ENCODE data around the gene PAX6.

PAX6 gene

DNA sequence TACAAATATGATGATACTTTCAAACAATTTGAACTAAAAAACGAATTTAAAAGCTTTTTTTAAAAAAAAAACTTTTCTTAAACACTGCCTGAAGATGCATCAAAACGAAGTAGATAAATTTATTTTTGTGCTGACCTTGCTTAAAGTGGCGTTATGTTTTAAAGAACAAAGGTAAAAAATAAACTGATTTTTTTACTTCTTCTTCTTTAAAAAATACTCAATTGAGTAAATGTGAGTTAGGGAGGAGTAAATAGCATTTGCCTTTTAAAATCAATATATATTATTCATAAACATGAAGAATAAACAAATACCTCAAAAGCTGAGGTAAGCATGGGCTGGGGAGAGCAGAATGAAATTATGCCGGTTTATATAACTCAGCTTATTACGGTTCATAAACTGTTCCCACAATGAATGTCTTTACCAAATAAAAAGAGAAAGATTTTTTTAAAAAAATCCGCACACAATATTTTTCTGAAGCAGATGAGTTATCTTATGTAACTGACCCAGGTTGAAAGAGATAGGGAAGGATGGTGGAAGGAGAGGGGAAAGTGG lies 9.0 kb downstream of the PAX6 start:
- no peak for DNase-seq (ENCODE audit: low spot score)
- TF ChIP-seq, protein P1, sequence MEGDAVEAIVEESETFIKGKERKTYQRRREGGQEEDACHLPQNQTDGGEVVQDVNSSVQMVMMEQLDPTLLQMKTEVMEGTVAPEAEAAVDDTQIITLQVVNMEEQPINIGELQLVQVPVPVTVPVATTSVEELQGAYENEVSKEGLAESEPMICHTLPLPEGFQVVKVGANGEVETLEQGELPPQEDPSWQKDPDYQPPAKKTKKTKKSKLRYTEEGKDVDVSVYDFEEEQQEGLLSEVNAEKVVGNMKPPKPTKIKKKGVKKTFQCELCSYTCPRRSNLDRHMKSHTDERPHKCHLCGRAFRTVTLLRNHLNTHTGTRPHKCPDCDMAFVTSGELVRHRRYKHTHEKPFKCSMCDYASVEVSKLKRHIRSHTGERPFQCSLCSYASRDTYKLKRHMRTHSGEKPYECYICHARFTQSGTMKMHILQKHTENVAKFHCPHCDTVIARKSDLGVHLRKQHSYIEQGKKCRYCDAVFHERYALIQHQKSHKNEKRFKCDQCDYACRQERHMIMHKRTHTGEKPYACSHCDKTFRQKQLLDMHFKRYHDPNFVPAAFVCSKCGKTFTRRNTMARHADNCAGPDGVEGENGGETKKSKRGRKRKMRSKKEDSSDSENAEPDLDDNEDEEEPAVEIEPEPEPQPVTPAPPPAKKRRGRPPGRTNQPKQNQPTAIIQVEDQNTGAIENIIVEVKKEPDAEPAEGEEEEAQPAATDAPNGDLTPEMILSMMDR (IDR thresholded peaks at IDR 0.05; ENCODE audit: extremely low read depth, missing control alignments) = no peak

DNA sequence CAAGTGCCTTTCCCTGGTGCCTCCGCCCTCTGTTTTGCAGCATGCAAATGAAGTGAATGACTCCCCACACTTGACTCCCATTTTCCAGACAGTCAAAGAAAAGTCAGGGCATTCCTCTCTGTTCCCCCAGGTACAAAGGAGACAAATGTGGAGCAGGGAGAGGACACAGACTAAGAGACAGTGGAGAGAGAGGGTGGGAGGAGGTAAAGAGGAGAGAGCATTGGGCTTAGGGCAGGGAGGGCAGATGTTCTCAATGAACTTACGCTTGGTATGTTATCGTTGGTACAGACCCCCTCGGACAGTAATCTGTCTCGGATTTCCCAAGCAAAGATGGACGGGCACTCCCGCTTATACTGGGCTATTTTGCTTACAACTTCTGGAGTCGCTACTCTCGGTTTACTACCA lies 9.8 kb downstream of the PAX6 start:
- TF ChIP-seq, protein P1 (IDR thresholded peaks at IDR 0.05; ENCODE audit: extremely low read depth, missing control alignments) = no peak
- no peak for DNase-seq (ENCODE audit: low spot score)

DNA sequence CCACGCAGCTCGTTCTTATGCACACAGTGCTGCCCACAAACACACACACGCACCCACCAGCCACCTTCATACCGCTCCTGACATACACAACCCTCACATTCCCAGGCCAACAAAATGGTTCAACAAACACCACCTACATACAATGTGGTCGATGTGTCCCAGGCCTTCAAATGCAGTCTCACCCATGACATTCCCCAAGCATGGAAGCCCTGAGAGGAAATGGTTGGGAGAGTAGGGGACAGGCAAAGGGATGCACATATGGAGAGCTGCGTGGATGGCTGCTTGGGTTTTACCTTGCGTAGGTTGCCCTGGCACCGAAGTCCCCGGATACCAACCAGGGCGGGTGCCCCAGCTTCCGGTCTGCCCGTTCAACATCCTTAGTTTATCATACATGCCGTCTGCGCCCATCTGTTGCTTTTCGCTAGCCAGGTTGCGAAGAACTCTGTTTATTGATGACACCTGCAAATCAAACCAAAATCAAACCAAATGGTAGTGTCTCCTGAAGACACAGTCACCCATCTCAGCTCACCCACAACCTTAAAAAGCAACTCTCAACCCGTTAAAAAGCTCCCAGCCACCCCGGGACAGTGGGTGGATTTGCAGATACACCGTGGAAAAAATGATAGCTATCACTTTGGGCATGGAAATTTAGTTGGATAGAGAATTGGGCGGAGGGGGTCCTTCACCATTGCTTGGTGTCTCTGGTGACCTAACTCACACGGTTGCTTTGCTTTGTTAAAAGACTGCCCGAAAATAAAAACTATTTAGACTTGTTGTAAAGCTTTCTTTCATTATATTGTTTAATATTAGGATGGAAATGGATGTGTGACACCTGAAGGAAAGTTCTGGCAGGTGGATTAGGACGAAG lies 10.5 kb downstream of the PAX6 start:
- no peak for DNase-seq (ENCODE audit: low spot score)
- TF ChIP-seq, protein P1 (IDR thresholded peaks at IDR 0.05; ENCODE audit: extremely low read depth, missing control alignments) = no peak

DNA sequence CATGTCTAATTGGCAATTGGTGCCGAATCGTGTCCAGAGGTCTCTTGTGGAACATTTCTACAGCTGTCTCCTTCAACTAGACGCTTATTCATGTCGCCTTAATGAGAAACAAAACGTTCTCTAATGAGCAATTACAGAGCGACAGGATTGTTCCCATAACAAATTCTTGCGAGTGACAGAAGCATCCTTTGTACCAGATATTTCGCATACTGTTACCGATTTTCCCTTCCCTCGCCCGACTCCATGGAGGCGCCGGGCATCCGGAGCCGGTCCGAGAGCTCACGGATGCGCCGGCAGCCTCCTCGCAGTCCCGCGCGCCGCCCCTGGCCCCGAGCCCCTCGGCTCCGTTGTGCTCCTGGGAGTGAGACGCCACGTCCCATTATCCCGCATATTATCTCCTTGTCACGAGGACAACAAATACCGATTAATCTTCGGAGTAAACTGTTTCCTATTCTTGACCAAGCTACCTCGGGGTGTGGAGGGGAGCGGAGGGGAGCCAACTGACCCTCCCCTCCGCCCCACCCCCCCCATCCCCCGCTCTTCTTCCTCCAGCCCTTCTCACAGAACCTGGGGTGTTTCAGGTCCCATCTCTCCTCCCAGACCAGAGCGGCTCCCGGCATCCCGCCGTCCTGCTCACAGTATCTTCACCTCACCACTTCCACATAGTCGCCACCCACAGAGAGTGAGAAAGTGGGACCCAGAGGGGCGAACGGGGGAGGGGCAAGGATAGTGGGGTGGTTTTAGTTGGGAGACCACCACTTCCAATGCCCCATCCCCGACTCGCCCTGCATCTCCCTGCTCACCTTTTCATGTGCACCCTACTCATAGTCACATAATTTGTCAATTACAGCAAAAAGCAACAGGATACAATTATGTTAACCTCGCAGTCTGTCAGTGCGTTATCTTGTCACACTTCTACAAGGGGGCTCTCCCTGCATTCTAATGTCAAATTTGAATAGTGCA lies 11.4 kb downstream of the PAX6 start:
- peak; percentile 34 for DNase-seq (ENCODE audit: low spot score)
- TF ChIP-seq, protein P1 (IDR thresholded peaks at IDR 0.05; ENCODE audit: extremely low read depth, missing control alignments) = no peak

DNA sequence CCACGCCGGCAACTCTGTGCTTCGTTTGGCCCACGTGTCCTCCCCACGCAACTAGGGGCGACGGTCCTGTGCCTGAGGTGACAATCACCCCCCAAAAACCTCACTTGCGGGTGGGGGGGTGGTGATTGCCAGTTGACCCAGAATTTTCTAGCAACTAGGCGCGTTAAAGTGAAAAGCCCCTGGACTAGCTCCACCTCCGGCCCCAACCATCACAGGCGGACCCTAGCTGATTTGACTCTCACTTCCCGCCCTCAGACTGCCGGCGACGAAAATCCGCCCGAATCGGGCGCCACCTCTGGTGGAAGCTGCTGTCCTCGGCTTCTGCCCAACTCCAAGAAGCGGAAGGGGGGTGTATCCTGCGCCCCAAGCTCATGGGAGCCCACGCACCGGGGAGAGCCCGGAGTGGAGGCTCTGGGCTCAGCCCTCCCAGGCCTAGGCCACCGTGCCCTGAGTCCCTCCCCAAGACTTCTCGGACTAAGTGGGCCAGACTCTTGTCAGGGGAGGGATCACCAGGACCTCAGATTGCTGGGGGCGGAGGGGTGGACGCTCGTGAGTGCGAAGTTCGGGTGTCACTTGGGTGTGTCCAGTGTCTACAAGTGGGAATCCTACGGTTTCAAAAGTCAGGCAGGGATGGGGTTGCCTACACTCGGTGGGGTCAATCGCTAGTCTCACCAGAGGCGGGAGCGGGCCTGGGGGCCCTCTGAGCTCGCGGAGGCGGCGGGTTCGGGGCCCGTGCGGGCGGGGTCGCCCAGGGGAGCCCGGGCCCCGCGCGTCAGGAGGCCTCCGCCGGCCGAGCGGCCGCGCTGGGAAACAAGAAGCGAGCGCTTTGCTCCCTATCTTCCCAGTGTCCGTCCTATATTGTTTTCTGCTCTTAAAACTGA lies 12.3 kb downstream of the PAX6 start:
- DNase-seq (ENCODE audit: low spot score) = peak; percentile 66
- TF ChIP-seq, protein P1 (IDR thresholded peaks at IDR 0.05; ENCODE audit: extremely low read depth, missing control alignments) = peak; percentile 11

DNA sequence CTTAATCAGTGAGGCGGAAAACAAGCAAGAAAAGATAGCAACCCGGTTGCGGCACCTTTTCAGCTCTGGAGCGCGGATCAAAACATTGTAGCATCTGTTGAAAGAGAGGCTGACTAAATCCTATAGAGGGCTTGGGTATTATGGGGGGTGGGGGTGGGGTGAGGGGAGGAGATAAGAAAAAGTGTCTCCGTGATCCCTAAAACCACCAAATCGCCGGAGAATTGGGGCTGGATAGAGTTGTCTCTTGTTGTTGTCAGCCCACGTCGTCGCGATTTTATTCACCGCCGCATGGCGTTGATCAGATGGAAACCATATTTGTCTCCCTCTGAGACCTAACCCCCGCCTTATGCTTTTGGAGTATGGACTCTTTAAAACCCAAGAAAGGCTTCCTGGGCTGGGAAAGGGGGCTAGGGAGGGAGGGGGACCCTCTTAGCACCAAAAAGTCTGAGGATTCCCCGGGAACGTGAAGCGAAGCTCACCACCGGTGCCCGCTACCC lies 13.0 kb downstream of the PAX6 start:
- TF ChIP-seq, protein P1 (IDR thresholded peaks at IDR 0.05; ENCODE audit: extremely low read depth, missing control alignments) = no peak

More for the DNA sequence above, 13.0 kb downstream of the PAX6 start:
- no peak for DNase-seq (ENCODE audit: low spot score)

Measured in GM20000 (cell line).